NCI-H460 (cell line): Measurements from ENCODE around the gene GRHL1. TPM values are rescaled to one million over a fixed set of nuclear protein-coding genes. Genes with fewer than 3 reads are reported as not detected.
"Not testable (repeated sequence)": the region's sequence is repeated elsewhere in the genome, so short reads cannot be mapped to it uniquely, and the experiment has no call there.

Source experiments
- DNase-seq: peaks from one replicate; pipeline ENCODE4 v3.0.0-alpha.2; 2016; ENCODE audit warnings: low read depth; ENCODE audit errors: extremely low read depth
- total RNA-seq: library from RNA; depleted of rRNA; stranded (reverse); fragments of >200 nt; shearing (Covaris generic); gene quantifications from 2 replicates; pipeline ENCODE4 v1.2.3, GENCODE V29; 2014

The GRHL1 gene
- total RNA-seq, 1 experiment from 2014 or later, result 0.57 TPM

DNA sequence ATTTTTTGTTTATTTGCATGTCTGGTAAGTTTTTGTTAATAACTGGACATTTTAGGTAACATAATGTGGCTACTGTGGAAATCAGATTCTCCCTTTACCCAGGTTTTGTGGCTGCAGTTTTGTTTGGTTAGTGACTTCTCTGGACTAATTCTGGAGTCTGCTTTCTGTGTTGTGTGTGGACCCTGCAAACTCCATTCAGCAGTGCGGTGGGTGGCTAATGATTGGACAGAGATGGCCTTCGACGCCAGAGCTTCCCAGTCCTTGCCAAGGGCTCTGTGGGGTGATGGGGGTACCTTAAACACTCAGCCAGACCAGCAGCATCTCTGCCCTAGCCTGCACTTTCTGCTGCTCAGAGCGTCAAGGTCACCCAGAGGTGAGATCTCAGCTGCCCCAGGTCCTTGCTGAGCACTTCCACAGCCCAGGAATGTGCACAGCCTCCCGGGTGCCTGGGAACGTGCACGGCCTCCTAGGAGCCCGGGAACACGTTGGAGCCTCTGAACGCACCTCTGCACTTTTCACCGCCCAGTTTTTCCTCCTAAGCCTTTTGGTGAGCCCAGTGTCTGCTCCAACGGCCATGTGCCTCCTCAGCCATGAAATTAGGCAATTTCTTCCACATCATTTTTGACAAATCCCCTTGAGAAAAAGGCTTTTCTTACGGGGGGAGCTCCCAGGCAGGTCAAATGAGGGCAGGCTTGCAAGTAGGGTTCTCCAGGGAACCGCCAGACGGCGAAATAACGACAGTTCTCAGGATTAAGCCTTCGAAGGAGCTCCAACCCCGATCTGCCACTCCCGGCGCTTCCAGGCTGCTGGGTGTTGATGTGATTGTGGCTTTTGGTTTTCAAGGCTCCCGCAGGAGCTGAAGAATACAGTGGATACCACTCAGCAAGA lies 56.7 kb downstream of the GRHL1 start:
- DNase-seq, result no peak

- no peak for DNase-seq
Measured at GRCh38 chr2:10008809-10009176, 57.3 kb downstream of the GRHL1 start.

DNA sequence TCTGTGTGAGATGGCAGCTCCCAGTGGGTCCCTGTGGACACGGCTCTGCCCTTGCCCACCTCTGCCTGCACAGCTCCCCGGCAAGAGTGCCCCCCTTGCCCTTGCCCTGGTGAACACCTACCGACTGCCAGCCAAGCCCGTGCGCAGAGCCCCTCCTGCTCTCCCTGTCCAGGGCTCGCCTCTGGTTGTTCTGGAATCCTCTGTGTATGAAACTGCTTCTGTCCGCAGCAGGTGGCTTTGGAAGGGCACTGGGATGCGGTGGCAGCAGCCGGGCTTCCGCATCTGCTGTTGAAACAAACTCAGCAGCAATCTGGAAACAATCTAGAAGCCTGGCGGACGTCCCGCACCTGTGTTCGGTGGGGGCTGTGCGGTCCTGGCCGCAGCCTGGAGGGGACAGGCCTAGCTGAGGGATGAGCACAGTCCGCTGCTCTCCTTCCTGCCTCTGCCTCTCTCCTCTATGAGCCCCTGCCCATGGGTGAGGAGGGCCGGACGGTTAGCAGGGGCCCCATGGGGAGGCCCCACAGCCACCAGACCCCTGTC lies 57.8 kb downstream of the GRHL1 start:
- no peak for DNase-seq

- DNase-seq, result no peak
Measured at GRCh38 chr2:10009811-10010781, 58.6 kb downstream of the GRHL1 start.

GRCh38 chr2:10010861-10011605 lies 59.5 kb downstream of the GRHL1 start:
- DNase-seq, result not testable (repeated sequence)

GRCh38 chr2:10011606-10012325 lies 60.3 kb downstream of the GRHL1 start:
- not testable (repeated sequence) for DNase-seq

- DNase-seq, result not testable (repeated sequence)
Measured at GRCh38 chr2:10012366-10012962, 61.0 kb downstream of the GRHL1 start.

DNA sequence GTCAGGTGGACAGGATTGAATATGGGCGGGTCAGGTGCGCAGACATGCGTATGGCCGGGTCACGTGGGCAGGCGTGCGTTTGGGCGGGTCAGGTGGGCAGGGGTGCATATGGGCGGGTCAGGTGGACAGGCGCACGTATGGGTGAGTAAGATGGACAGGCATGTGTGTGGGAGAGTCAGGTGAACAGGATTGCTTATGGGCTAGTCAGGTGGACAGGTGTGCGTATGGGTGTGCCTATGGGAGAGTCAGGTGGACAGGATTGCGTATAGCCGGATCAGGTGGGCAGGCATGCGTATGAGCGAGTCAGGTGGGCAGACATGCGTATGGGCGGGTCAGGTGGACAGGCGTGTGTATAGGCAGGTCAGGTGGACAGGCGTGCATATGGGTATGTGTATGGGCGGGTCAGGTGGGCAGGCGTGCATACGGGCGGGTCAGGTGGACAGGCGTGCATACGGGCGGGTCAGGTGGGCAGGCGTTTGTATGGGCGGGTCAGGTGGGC lies 61.5 kb downstream of the GRHL1 start:
- DNase-seq, result no peak

DNA sequence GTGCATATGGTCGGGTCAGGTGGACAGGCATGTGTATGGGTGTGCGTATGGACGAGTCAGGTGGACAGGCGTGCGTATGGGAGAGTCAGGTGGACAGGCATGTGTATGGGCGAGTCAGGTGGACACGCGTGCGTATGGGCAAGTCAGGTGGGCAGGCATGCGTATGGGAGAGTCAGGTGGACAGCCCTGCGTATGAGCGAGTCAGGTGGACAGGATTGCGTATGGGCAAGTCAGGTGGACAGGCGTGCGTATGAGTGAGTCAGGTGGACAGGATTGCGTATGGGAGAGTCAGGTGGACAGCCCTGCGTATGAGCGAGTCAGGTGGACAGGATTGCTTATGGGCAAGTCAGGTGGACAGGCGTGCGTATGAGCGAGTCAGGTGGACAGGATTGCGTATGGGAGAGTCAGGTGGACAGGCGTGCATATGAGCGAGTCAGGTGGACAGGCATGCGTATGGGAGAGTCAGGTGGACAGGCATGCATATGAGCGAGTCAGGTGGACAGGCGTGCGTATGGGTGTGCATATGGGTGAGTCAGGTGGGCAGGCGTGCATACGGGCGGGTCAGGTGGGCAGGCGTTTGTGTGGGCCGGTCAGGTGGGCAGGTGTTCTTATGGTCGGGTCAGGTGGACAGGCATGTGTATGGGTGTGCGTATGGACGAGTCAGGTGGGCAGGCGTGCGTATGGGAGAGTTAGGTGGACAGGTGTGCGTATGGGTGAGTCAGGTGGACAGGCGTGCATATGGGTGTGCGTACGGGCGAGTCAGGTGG lies 62.3 kb downstream of the GRHL1 start:
- not testable (repeated sequence) for DNase-seq

DNA sequence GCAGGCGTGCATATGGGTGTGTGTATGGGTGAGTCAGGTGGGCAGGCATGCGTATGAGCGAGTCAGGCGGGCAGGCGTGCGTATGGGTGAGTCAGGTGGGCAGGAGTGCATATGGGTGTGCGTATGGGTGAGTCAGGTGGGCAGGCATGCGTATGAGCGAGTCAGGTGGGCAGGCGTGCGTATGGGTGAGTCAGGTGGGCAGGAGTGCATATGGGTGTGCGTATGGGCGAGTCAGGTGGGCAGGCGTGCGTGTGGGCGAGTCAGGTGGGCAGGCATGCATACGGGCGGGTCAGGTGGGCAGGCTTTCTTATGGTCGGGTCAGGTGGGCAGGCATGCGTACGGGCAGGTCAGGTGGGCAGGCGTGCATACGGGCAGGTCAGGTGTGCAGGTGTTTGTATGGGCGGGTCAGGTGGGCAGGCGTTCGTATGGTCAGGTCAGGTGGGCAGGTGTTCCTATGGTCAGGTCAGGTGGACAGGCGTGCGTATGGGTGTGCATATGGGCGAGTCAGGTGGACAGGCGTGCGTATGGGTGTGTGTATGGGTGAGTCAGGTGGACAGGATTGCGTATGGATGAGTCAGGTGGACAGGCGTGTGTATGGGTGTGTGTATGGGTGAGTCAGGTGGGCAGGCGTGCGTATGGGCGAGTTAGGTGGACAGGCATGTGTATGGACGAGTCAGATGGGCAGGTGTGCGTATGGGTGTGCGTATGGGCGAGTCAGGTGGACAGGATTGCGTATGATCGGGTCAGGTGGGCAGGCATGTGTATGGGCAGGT lies 63.1 kb downstream of the GRHL1 start:
- DNase-seq, result no peak

GRCh38 chr2:10015376-10015989 lies 64.0 kb downstream of the GRHL1 start:
- DNase-seq, result not testable (repeated sequence)

DNA sequence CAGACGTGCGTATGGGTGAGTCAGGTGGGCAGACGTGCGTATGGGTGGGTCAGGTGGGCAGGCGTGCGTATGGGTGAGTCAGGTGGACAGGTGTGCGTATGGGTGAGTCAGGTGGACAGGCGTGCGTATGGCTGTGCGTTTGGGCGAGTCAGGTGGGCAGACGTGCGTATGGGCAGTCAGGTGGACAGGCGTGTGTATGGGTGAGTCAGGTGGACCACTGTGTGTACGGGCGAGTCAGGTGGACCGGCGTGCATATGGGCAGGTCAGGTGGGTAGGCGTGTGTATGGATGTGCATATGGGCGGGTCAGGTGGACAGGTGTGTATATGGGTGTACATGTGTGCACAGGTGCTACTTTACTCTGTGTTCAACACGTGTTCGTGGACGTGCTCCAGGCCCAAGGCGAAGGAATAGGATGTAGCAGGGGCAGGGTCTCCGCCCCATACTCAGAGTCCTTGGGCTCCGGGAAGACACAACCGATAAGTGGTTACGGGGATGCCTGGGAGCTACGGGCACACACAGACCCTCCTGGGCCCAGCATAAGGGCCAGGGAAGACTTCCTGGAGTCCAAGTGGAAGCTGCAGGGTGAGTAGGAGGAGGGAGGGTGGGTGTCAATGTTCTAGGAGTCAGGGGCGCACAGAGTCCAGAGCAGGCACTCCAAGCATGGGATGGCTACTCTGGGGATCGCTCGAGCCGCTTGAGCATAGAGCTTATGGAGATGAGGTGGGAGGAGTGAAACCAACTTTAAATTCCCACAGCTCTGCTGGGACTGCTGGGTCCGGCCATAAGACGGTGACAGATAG lies 64.7 kb downstream of the GRHL1 start:
- DNase-seq, result no peak

DNA sequence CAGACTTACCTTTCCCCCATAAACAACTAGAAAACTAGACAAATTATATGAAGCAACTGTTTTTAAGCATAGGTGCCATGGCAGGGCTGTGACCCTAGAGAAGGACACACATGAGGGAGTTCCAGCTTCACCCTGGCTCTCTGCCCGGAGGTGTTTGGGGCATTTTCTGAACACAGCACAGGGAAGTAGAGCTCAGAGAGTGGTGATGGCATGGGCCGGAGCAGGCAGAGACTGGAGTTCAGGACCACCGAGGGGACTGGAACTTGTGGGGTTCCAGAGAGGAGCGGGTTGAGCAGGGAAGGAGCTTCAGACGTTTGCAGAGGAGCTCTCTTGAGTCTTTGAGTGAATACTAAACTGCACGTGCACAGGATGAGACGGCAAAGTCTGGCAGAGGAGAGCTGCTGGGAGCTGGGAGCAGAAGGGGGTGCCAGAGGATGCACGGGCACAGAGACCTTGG lies 65.3 kb downstream of the GRHL1 start:
- no peak for DNase-seq

DNA sequence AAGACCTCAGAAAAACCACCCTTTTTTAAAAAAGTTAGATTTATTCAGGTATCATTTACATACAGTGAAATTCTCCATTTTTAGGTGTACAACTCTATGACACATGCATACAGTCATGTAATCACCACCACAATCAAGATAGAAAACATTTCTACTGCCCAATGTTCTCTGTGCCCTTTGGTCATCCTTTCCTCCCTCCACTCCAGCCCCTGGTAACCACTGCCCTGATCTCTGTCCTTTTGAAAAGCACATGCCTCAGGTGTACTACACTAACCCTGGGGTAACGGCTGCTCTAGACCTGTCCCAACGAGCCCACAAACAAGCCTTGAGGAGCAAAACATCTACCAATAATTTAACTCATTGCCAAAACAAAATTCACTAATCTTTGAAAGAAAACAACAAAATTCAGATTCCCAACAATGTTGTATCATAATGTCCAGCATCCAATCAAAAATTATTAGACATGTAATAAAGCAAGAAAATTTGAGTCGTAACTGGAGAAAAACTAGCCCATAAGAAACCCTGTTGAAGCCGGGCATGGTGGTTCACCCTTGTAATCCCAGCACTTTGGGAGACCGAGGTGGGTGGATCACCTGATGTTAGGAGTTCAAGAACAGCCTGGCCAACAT lies 65.9 kb downstream of the GRHL1 start:
- DNase-seq, result no peak

GRCh38 chr2:10019174-10019573 lies 67.7 kb downstream of the GRHL1 start:
- DNase-seq, result no peak
